Activated gamma-delta T cell treated with anti-CD3 and anti-CD28 coated beads, Interleukin-2, amount 50 U/mL, for 16 hours (primary cell): ENCODE data around the gene PTAFR.
"Not testable (repeated sequence)": the region's sequence is repeated elsewhere in the genome, so short reads cannot be mapped to it uniquely, and the experiment has no call there.

ENCODE experiments used
- DNase-seq: peaks from one replicate; pipeline ENCODE4 v3.0.0-alpha.2; 2020; ENCODE audit warnings: low read depth

PTAFR gene

DNA sequence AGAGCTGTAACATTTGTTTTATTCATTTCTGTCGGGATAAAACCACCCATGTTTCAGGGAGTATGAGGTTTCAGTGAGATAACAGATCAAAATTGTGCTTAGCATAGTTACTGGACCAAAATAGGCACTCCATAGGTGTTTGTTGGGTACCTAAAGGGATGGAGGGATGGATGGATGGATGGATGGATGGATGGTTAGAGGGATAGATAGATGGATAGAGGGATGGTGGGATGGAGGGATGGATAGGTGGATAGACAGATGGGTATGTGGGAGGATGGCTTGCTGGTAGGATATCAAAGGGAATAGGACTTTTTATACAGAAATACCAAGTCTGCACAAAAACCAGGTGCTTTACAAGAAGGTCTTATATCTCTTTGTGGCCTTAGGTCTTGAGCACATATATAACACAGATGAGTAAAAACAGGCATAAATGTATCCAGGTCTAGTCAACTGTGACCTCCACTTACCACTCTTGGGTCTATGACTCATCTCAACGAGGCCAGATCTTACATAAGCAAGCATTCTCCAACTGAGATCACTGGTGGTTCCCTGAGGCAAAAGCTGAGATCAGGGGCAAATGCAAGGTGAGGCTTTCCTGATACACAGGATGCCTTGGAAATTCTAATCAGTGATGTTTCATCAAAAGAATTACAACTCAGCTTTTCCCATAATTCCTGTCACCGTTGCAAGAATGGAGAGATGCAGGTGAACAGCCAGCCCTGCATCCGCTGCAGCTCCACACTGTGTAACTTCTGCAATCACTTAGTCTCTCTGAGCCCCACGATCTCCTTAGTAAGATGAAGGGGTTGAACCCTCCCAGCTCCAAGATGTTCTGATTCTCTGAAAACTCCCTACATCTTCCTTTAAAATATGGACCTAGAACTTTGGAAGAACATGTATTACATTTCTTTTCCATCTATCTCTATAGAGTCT lies 32.0 kb downstream of the PTAFR start:
- DNase-seq: no peak

DNA sequence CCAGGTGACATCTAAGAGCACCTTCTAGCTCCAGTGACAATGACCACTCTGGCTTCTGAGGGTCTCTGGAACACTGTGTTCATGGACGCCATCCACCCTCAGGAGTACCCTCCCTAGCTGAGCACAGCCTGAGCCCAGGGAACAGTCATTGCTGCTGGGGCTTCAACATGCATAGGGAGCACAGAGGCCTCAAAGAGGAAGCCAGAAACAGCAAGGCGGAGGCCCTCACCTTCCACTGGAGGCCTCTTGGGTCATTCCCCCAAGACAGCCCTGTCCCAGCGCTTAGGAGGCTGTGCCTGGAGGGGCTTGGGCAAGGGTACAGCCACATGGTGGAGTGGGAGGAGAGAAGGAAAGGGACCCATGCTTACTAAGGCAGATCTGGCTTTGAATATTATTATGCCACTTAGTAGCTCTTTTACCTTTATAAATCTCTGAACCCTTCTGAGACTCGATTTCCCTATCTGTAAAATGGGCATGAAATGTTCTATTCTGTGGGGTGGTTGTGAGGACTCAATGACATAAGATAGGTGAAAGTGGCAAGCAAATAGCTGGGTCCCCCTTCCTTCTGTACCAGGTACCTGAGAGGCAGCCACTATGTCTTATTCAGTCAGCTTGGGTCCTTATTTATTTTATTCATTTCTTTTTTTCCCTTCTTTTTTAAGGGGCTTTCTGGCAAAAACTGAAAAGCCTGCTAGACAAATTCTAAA lies 32.8 kb downstream of the PTAFR start:
- DNase-seq: no peak

DNA sequence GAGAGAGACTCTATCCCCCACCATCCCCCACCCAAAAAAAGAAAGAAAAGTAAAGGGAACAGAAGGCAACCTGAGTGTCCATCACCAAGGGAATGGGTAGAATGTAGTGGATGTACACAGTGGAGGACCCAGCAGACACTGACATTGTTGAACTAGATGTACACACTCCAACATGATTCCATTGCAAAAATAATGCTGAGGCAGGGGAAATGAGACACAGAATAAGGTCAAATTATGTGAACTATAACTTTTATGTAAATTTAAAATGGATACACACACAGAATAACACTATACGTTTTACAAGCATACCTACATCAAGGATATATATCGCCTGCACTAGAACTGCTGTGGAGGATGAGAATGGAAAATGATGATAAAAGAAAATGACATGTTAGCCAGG lies 34.8 kb downstream of the PTAFR start:
- no peak for DNase-seq

DNA sequence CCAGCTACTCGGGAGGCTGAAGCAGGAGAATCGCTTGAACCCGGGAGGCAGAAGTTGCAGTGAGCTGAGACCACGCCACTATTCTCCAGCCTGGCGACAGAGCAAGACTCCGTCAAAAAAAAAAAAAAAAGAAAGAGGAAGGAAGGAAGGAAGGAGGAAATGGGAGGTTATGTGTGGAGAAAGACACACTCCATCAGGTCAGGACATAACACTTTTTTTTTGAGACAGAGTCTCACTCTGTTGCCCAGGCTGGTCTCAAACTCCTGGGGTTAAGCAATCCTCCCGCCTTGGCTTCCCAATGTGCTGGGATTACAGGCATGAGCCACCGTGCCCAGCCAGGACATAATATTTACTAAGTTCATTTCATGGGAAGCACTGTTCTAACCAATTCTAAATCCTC lies 36.6 kb downstream of the PTAFR start:
- not testable (repeated sequence) for DNase-seq

DNA sequence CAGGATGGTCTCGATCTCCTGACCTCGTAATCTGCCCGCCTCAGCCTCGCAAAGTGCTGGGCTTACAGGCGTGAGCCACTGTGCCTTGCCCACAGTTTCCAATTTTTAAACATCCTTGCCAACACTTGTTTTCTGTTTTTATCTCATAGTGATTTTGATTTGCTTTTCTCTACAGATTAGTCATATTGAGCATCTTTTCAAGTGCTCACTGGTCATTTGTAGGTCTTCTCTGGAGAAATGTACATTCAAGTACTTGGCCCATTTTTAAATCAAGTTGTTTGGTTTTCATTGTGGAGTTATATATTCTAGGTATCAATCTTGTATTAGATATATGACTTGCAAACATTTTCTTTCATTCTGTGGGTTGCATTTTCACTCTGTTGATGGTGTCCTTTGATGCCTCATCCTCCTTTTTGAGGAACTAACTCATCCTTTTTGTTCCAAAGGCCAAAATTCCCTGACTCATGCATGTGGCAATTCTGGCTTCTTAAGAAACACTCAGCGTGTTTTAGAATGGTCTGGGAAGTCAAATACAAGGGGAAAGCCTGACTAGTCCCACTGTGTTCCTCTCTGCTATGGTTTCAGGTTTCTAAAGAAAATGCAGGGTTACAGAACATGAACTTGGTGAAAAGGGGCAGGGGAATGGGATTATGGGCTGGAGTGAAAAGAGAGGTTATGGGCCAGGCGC lies 37.3 kb downstream of the PTAFR start:
- DNase-seq: no peak

DNA sequence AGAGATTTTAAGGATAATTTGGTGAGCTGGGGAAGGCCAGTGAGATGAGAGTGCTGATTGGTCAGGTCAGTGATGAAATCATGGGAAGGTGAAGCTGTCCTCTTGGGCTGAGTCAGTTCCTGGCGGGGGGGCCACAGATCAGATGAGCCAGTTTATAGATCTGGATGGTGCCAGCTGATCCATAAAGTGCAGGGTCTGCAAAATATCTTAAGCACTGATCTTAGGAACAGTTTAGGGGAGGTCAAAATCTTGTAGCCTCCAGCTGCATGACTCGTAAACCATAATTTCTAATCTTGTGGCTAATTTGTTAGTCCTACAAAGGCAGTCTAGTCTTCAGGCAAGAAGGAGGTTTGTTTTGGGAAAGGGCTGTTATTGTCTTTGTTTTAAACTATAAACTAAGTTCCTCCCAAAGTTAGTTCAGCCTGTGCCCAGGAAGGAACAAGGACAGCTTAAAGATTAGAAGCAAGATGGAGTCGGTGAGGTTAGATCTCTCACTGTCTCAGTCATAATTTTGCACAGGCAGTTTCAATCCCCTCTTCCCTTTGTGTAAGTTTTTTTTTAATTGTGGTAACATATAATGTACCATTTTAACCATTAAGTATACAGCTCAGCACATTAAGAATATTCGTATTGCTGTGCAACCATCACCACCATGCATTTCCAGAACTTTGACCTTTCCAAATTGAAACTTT lies 39.4 kb downstream of the PTAFR start:
- DNase-seq: no peak

DNA sequence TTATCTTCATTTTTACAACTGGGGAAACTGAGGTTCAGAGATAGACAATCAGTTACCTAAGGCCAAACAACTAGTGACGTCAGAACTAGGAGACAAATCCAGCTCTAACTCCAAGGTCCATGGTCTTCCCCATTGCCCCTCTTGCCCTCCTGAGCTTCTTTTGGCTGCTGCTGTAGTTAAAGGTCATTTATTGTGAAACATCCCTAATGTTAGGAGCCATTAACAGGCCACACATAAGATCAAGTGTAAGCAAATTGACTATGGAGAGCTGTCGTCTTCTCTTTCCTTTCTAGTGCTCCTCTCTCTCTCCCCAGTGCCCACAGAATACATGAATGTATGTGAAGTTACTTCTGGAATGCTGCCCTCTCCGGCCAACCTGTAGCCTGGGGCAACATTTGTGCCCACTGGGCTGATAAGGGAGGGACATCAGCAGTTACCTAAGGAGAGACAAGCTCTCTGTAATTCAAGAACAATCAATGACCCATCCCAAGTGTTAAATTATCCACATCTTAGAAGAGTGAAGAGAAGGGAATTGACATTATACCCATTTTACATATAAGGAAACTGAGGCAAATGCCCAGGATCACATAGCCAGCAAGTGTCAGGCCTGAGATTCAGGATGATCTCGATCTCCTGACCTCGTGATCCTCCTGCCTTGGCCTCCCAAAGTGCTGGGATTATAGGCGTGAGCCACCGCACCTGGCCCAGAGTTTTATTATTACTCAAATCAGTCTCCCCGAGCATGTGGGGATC lies 40.1 kb downstream of the PTAFR start:
- DNase-seq: no peak

DNA sequence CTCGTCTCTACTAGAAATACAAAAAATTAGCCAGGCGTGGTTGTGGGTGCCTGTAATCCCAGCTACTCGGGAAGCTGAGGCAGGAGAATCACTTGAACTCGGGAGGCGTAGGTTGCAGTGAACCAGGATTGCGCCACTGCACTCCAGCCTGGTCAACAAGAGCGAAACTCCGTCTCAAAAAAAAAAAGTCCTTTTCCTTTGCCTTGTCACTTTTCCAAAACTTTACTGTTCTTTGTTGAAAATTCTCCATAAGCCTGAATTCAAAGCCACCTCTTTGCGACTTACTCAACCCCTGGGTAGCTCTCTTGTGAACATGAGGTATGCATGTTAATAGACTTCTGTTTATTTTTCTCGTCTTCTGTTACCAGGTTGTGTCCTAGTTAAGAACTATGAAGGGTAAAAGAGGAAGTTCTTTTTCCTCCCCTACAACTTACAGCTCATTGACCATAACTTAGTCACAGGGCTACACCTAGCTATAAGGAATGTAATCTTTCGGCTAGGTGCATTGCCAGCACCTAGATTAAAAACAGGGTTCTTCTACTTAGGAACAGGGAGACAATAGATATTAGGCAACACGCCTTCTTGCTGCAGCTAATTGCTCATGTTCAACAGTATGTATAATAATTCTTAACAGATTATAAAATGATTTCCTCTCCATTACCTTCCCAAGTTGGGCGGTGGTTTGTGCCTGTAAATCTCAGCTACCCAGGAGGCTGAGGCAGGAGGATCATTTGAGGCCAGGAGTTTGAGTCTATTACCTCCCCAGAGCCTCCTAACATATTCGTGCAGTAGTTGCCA lies 40.9 kb downstream of the PTAFR start:
- DNase-seq: no peak

DNA sequence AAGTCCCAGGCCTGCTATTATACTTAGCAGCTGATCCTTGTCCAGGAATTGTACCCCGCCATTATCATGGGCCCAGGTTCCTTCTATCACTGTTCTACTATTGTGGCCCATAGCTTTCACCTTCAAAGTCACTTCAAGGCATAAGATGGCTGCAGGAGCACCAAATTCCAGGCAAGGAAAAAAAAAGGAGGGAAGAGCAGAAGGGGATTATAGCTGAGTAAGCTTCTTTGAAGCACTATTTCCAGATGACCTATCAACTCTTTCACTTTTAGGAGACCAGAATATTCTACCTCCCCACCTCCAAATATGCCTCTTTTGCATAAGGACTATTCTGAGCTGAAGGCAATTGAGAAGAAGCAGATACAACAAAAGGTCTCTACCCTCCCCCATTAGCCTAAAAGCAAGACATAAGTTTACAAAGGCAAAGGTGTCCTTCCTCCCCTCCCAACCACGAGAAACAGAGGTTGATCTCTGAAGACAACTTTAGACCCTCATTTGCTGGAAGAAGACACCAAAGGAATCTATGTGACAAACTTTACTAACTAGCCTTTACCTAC lies 41.8 kb downstream of the PTAFR start:
- DNase-seq: no peak

DNA sequence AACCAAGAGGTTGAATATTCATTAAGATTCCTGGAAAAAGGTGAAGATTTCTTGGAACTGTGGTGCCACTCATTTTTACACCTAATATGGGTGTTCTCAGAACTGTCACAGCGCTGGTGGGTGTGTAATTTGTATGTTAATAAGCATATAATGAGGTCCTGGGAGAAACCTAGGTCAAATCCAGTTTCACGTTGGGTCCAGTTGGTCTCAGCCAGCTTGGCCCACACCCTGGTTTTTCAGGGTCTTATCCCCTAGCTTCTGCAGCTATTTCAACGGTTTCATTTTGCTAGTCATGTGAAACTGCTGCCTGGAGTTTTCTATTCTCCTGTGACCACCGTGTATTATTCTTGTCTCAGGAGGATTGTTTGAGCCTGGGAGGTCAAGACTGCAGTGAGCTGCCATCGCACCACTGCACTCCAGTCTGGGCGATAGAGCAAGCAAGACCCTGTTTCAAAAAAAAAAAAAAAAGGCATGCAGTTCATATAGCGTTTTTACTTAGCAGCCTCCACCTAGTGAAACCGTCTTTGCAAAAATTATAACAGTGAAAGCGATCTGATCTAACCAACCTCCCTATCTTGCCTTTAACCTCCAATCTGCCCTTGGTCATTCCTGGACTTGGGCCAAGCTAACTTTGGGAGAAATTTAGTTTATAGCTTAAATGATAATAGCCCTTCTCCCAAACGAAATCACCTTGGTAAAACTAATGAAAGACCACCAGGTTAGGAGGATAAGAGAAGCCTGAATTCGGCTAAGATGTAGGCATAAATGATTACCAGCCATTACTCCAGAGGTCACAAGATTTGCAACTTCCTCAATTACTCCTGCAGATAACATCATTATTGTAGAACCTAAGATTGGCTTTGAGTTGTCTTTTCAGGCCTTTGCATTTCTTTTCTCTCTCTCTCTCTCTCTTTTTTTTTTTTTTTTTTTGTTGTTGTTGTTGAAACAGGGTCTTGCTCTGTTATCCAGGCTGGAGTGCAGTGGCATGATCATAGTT lies 44.0 kb downstream of the PTAFR start:
- DNase-seq: no peak

DNA sequence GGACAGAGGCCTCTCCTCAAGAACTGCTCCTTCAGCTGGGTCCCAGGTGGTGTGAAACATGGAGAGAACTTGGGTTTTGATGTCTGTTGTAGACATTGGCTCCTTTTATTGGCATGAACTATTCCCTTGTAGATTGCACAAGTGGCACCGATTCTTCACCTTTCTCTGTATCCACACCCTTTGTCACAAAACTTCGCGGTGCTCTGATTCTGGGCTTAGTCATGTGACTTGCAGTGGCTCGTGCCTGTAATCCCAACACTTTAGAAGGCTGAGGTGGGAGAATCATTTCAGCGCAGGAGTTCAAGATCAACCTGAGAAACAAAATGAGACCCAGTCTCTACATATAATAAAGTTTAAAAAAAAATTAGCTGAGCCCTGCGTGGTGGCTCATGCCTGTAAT lies 45.6 kb downstream of the PTAFR start:
- DNase-seq: no peak

DNA sequence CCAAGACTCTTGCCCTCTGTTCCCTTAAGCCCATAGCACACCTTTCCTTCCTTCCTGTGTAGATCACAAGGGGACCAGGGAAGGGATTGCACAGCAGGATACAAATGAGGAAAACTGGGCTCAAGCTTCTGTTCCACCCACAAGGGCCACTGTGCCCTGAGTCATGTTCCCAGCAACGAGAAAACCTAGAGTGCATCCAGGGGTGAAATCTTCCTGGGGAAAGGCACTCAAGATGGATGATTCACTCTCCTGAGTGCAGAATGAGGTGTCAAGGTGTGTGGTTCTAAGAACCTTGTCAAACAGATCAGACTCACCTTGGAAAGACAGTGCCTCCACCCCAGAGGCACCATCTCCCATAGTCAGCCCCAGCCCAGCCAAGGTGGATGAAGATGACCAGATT lies 47.3 kb downstream of the PTAFR start:
- DNase-seq: no peak

DNA sequence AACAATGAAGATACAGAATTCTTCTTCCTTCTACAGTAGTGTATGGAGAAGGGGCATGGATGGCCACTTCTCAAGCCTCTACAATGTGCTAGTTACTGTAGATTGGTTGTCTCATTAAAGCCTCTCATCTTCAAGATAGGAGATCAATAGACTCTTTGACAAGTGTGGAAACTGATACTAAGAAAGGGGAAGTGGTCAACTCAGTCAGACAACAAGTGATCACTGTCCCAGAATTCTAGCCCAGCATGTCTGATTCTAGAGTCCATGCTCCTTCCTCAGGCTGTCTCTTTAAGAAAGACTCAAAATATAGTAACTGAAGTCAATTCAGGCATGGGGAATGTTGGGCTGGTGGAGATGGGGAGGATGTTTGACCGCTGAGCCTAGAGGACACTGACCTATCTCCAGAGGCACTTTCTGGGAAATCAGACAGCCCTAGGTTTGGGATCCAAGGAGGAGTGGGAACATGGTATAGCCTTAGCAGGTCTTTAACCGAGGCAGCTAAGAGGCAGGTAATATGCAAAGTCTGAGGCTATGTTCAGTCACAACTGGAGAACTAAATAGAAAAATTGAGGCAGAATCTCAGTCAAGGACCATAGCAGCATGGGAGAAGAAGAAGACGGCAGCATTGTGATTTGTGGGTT lies 48.8 kb downstream of the PTAFR start:
- DNase-seq: no peak

DNA sequence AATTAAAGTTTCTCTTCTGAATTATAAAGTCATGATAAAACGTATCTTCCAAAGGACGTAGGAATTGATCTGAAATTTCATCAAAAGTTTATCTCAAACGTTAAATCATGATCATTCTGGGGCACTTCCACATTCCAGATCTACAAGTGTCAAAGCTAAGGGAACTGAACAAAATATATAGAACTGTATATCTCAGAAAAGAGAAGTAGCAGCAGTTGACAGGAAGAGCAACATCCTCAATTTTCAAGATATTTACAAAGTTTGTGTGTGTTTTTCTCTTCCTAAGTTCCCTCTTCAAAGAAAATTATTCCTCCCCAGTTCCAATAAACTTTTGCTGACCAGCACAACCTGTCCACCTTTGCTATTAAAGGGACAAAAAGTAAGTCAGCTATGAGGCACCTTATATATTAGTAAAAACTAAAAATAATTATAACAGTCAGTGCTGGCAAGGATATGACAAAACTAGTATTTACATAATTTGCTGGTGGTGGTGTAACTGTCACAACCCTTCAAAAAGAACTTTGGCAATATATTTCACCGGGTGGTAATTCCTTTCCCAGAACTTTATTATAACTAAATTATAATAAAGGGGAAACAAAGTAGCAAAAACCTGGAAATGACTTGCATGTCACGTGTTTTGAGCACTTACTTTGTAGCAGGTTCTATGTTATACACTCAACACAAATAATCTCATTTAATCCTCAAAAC lies 49.6 kb downstream of the PTAFR start:
- DNase-seq: no peak

DNA sequence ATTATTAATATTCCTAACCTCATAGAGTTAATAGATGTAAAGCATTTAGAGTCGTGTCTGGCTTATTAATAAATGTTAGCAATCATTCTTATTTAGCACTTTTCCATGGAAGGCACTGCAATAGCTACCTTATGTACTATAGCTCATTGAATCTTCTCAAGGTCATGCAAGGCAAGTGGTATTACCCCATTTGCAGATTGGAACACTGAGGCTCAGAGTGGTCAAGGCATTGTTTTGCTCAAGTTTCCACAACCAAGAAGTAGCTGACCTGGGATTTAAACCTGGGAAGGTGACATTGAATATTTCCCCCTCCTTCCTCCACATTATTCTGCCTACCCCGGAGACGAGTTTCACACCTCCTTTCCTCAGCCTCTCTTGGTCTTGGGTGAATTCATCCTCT lies 50.3 kb downstream of the PTAFR start:
- no peak for DNase-seq

DNA sequence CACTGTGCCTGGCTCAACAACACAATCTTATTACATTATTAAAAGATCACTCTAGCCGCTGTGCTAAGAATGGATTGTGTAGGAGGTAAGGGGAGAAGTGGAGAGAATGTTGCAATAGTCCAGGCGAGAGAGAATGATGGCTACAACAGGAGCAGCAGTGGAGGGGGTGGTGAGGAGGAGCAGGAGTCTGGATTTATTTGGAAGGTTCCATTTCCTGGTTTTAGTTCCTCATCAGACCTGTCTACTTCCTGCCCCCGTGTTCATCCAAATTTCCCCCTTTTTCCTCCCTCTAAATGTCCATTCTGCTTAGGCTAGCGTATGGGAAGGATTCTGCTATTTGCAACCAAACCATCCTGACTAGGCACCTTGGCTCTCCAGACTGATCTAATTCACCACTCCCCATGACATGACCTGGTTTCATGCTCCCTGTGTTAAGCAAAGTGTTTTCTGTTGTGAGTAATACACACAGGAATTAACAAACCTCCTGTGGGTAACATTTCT lies 53.0 kb downstream of the PTAFR start:
- no peak for DNase-seq

DNA sequence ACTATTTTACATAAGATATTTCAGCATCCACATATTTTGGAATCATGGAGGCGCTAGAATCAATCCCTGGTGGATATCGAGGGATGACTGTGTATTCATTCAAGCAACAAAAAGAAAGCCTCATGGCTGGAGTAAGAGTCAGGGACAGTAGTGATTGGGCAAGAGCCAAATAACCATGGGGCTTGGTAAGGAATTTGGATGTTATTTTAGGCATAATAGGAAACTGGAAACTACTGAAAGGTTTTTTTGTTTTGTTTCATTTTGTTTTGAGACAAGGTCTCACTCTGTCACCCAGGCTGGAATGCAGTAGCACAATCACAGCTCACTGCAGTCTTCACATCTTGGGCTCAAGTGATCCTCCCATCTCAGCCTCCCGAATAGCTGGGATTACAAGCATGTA lies 54.3 kb downstream of the PTAFR start:
- DNase-seq: no peak

DNA sequence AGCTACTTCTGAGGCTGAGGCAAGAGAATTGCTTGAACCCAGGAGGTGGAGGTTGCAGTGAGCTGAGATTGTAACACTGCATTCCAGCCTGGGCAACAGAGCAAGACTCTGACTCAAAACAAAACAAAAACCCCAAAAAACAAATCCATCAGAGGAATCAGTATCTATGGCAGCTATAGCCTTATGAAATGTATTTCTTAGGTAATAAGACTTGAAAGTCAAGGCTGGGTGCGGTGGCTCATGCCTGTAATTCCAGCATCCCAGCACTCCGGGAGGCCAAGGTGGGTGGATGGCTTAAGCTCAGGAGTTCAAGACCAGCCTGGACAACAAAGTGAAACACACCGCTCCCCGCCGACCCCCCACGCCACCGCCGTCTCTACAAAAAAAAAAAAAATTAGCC lies 56.9 kb downstream of the PTAFR start:
- no peak for DNase-seq
